Cardiac ventricle fibroblast (primary cell): Measurements from ENCODE around the gene STK17A. TPM values are rescaled to one million over a fixed set of nuclear protein-coding genes. Genes with fewer than 3 reads are reported as not detected.

Experiments
- total RNA-seq: library from RNA; depleted of rRNA; stranded (reverse); fragments of >200 nt; gene quantifications from 2 replicates; pipeline ENCODE4 v1.2.3, GENCODE V29; 2015

Gene STK17A
- 14.2 and 15.0 TPM in 2 replicates for total RNA-seq

DNA sequence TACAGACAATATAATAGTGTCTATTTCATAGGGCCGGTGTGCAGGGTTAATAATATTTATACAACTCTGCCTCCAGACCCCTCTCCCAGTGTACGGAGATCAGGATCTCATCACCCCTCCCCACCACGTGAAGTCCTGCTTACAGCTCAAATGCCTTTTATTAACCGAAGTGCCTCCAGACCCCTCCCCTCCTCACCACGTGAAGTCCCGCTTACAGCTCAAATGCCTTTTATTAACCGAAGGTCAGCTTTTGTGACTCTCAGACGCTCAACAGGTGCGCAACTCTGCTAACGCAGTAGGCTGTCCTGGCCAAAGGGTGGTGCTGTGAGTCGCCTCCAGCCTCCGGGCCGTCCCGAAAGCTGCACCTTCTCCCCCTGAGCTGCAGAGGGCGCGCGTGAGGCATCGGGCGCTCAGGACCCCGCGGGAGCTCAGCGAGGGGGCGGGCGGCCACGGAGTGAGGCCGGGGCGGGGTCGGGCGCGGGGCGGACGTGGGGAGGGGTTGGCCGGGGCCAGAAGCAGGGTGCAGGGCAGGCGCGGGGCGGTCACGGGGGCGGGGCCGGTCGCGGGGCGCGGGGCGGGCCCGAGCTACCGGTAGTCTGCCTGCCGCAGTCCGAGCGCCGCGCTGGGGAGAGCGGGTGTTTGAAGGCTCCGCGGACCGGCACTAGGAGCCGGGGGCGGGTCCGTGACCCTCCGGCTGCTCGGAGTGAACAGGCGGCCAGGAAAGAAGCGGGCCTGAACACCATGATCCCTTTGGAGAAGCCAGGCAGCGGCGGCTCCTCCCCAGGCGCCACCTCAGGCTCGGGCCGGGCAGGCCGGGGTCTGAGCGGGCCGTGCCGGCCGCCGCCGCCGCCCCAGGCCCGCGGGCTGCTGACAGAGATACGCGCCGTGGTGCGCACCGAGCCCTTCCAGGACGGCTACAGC lies at the start of gene STK17A:
Gene STK17A, plus strand, starts transcription at position 606 of the 921 bp plus-strand sequence. Its CDS starts 136 bp downstream, at position 742.

Other genes starting within 250 kb of the STK17A start
- 18.0 and 22.7 TPM in 2 replicates for gene COA1, start 146.4 kb downstream of the STK17A start, total RNA-seq
- 23.9 and 26.0 TPM in 2 replicates for gene BLVRA, start 175.6 kb downstream of the STK17A start, total RNA-seq